GM10266 (cell line): ENCODE results near the gene STPG3.

Source experiments
- DNase-seq: peaks from one replicate; pipeline ENCODE4 v3.0.0; 2012; ENCODE audit errors: extremely low spot score
- CTCF ChIP-seq: IDR thresholded peaks from 2 replicates; pipeline ENCODE4 v1.5.1; 2012; ENCODE audit warnings: mild to moderate bottlenecking, low read depth; ENCODE audit not compliant: control insufficient read depth, insufficient read depth; ENCODE audit errors: missing control alignments

The STPG3 gene

GRCh38 chr9:137302118-137302448 lies 51.0 kb downstream of the STPG3 start, which contains the start of gene NRARP:
Gene NRARP, minus strand, starts transcription at chr9:137302271. Its CDS starts 343 bp downstream, at chr9:137301928.
- DNase-seq: peak; percentile 98
- TF ChIP-seq CTCF: peak; percentile 26

GRCh38 chr9:137302449-137303150 lies 51.5 kb downstream of the STPG3 start:
- TF ChIP-seq CTCF: peak; percentile 45
- no peak for DNase-seq
